Thoracic aorta (tissue), 2 donors: ENCODE results near the gene SPOCK3. TPM values are rescaled to one million over a fixed set of nuclear protein-coding genes. Genes with fewer than 3 reads are reported as not detected.

Experiments used
- ATAC-seq: fragments of 150-250 bp; one replicate; pipeline ENCODE4 v1.8.0; 2017; ENCODE audit warnings: low read depth; ENCODE audit not compliant: insufficient number of reproducible peaks, low FRiP score
- DNase-seq: peaks from one replicate; pipeline ENCODE4 v3.0.0-alpha.2; 2020; ENCODE audit warnings: low spot score
- H3K27ac ChIP-seq, 2 donors: fragments of 200-600 bp; sonication (generic); 1 replicate in 1 of 2; 2 replicates in 1 of 2; pipeline ENCODE4 v1.5.1; 2016; ENCODE audit warnings: mild to moderate bottlenecking in 2 of 2, moderate library complexity in 2 of 2
- H3K27me3 ChIP-seq: fragments of 200-600 bp; sonication (generic); replicated peaks from 2 replicates; pipeline ENCODE4 v1.6.0; 2016; ENCODE audit warnings: mild to moderate bottlenecking; ENCODE audit not compliant: insufficient read depth
- H3K36me3 ChIP-seq: fragments of 200-600 bp; sonication (generic); one replicate; pipeline ENCODE4 v1.5.1; 2016
- H3K4me1 ChIP-seq, 2 donors: fragments of 200-600 bp; sonication (generic); 1 replicate in 1 of 2; 2 replicates in 1 of 2; pipeline versions ENCODE4 v1.5.1 to v1.6.0; 2016; ENCODE audit warnings: low read depth in 2 of 2, mild to moderate bottlenecking in 1 of 2; ENCODE audit not compliant: control insufficient read depth in 1 of 2
- H3K4me3 ChIP-seq: fragments of 200-600 bp; sonication (generic); 2 replicates; pipeline ENCODE4 v1.5.1; 2016; ENCODE audit warnings: mild to moderate bottlenecking
- H3K9me3 ChIP-seq: fragments of 200-600 bp; sonication (generic); 2 replicates; pipeline ENCODE4 v1.5.1; 2016
- CTCF ChIP-seq: fragments of 200-600 bp; sonication (generic); IDR thresholded peaks from one replicate; pipeline ENCODE4 v1.5.1; 2019; ENCODE audit warnings: antibody characterized with exemption
- total RNA-seq, 2 donors: library from RNA; depleted of rRNA; stranded (reverse); fragments of >200 nt; gene quantifications; one replicate each; pipeline versions ENCODE4 v1.1.0 to v1.2.3, GENCODE V29; 2016

SPOCK3 gene
- total RNA-seq, 2 donors from 2014 or later, result not detected

GRCh38 chr4:167196344-167197012 is 37.8 kb downstream of the SPOCK3 start:
- H3K27ac ChIP-seq, result no peak overlapping the region
- no peaks in the 10 kb centered on the region for H3K27me3 ChIP-seq
- no peak for DNase-seq
- H3K36me3 ChIP-seq, result no peaks in the 10 kb centered on the region
- ATAC-seq, result no peak
- H3K4me3 ChIP-seq, result no peak overlapping the region
- no peaks in the 10 kb centered on the region for H3K9me3 ChIP-seq
- TF ChIP-seq CTCF, result no peak
- no peaks in the 10 kb centered on the region for H3K4me1 ChIP-seq

- Histone ChIP-seq H3K36me3 (no peaks in the 10 kb centered on the region), H3K4me3 (no peak overlapping the region), H3K27me3 (no peaks in the 10 kb centered on the region), H3K9me3 (no peaks in the 10 kb centered on the region), H3K4me1 (no peaks in the 10 kb centered on the region), H3K27ac (no peak overlapping the region)
- DNase-seq (no peak), ATAC-seq (no peak)
- no peak for TF ChIP-seq CTCF
These were observed 43.9 kb downstream of the SPOCK3 start for GRCh38 chr4:167190379-167190778.

- Histone ChIP-seq H3K27ac (no peak overlapping the region), H3K36me3 (no peaks in the 10 kb centered on the region), H3K27me3 (no peaks in the 10 kb centered on the region), H3K4me1 (no peaks in the 10 kb centered on the region), H3K4me3 (no peak overlapping the region), H3K9me3 (no peaks in the 10 kb centered on the region)
- ATAC-seq (no peak), DNase-seq (no peak)
- TF ChIP-seq CTCF, result no peak
These were observed 48.8 kb downstream of the SPOCK3 start for GRCh38 chr4:167185465-167185864.

- DNase-seq (no peak), ATAC-seq (no peak)
- no peaks in the 10 kb centered on the region for H3K27me3 ChIP-seq
- no peaks in the 10 kb centered on the region for H3K4me1 ChIP-seq
- no peaks in the 10 kb centered on the region for H3K9me3 ChIP-seq
- no peak overlapping the region for H3K27ac ChIP-seq
- H3K4me3 ChIP-seq, result no peak overlapping the region
- no peak for TF ChIP-seq CTCF
- H3K36me3 ChIP-seq, result no peaks in the 10 kb centered on the region
These were observed 51.3 kb downstream of the SPOCK3 start for GRCh38 chr4:167183036-167183435.

GRCh38 chr4:167177925-167178324 is 56.4 kb downstream of the SPOCK3 start:
- ATAC-seq (no peak), DNase-seq (no peak)
- no peak overlapping the region for H3K4me3 ChIP-seq
- H3K9me3 ChIP-seq, result no peaks in the 10 kb centered on the region
- H3K27me3 ChIP-seq, result no peaks in the 10 kb centered on the region
- H3K27ac ChIP-seq, result no peak overlapping the region
- H3K36me3 ChIP-seq, result no peaks in the 10 kb centered on the region
- H3K4me1 ChIP-seq, result no peaks in the 10 kb centered on the region
- no peak for TF ChIP-seq CTCF
